ENCODE data around the gene APELA. TPM values are rescaled to one million over a fixed set of nuclear protein-coding genes. Genes with fewer than 3 reads are reported as not detected.

Gene APELA
- total and polyA plus RNA-seq, 2 of the 13 experiments (the other 11 are each of a cell fraction or from before 2014, with no cell fraction given), result not detected

GRCh38 chr4:164828955-164829354, 48.0 kb upstream of the APELA start:
- Histone ChIP-seq H3K4me2 (ENCODE audit: low read depth, low read length) (no peak overlapping the region), H4K20me1 (ENCODE audit: insufficient read depth, low read length) (no peaks in the 10 kb centered on the region), H3K79me2 (ENCODE audit: insufficient read depth, low read length) (no peaks in the 10 kb centered on the region), H3K4me1 (ENCODE audit: insufficient read depth, low read length) (no peaks in the 10 kb centered on the region), H3K27me3 (ENCODE audit: control insufficient read depth in 1 of 2, insufficient read depth in 2 of 2, low read length in 2 of 2) (no peaks in the 10 kb centered on the region), H3K4me3 (replicated peaks in 1 of 3; ENCODE audit: insufficient read depth in 1 of 3, low read depth in 2 of 3, low read length in 3 of 3) (no peak overlapping the region), H3K36me3 (replicated peaks in 1 of 2; ENCODE audit: control insufficient read depth in 1 of 2, insufficient read depth in 2 of 2, low read length in 2 of 2) (no peaks in the 10 kb centered on the region), H3K27ac (ENCODE audit: extremely low read length, insufficient read depth, low read length) (no peak overlapping the region), H3K9me3 (ENCODE audit: low read length) (no peaks in the 10 kb centered on the region), H2AFZ (ENCODE audit: low read length) (no peak overlapping the region), H3K9ac (ENCODE audit: insufficient read depth, low read depth, low read length) (no peak overlapping the region)
- no peak for TF ChIP-seq XBP1 (CRISPR knock-in tag; IDR thresholded peaks at IDR 0.05)
- no peak for TF ChIP-seq CC2D1A (CRISPR knock-in tag; IDR thresholded peaks at IDR 0.05)
- TF ChIP-seq HNF4G (IDR thresholded peaks at IDR 0.05; ENCODE audit: borderline replicate concordance, low read depth, low read length), result no peak
- no peak for TF ChIP-seq HNF4G (CRISPR knock-in tag; IDR thresholded peaks at IDR 0.05; ENCODE audit: borderline replicate concordance, low read depth)
- TF ChIP-seq, protein P1, sequence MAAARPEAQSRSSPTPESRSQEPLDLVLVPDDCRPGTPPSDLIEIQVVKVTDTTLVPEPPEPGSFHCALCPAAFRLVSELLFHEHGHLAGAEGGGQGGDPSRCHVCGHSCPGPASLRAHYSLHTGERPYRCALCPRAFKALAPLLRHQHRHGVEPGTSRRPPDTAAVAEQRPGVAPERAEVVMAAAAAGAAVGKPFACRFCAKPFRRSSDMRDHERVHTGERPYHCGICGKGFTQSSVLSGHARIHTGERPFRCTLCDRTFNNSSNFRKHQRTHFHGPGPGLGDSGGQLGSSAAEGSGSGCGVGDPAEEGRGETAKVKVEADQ (CRISPR knock-in tag; IDR thresholded peaks at IDR 0.05; ENCODE audit: borderline replicate concordance), result no peak
- TF ChIP-seq ZFP91 (CRISPR knock-in tag; IDR thresholded peaks at IDR 0.05; ENCODE audit: borderline replicate concordance), result no peak
- TF ChIP-seq SKIL (CRISPR knock-in tag; IDR thresholded peaks at IDR 0.05; ENCODE audit: borderline replicate concordance), result no peak
- no peak for TF ChIP-seq XRCC5 (optimal IDR thresholded peaks at IDR 0.05; ENCODE audit: low read length)
- ChIA-PET CTCF (ENCODE audit: low intra/inter-chr PET ratio, low total read pairs) (no interaction called here), POLR2A (no interaction called here)
- WGBS (ENCODE audit: low lambda C conversion rate), result 24% methylated on average over 3 of the region's 3 CpGs
- DNase-seq (ENCODE audit: low spot score) (no peak), ATAC-seq (no peak), FAIRE-seq (no peak)
- intact Hi-C loops (cut with micrococcal nuclease; ENCODE audit: unreplicated experiment) (no loop called here), in situ Hi-C loops (cut with HindIII; ENCODE audit: extremely low pct_ligation_motif_present, low pct_unique_long_range_greater_than_20kb) (no loop called here)
- BruUV-seq (replicated peaks), result no TSS peak

Measured in HepG2 (cell line).